Measurements from ENCODE around the gene ATXN7L2.

- TF ChIP-seq EZH2 (IDR thresholded peaks at IDR 0.05; ENCODE audit: borderline replicate concordance, low read length) (no peak), CTCF (conservative IDR thresholded peaks at IDR 0.05 in 1 of 2, IDR thresholded peaks at IDR 0.05 in 1 of 2; ENCODE audit: extremely low read depth in 1 of 2, insufficient read depth in 1 of 2, low read depth in 1 of 2, low read length in 2 of 2) (no peak)
These were observed 17.3 kb downstream of the ATXN7L2 start for GRCh38 chr1:109500941-109501381.
